HepG2 (cell line): ENCODE results near the gene DNAJC24. TPM values are rescaled to one million over a fixed set of nuclear protein-coding genes. Genes with fewer than 3 reads are reported as not detected.

Experiments
- ADNP ChIP-seq: sonication (generic); formaldehyde crosslinking; IDR thresholded peaks from 2 replicates; pipeline ENCODE4 v1.4.0; 2020; ENCODE audit warnings: missing genetic modification reagents
- CCAR2 ChIP-seq: fragments of 200-400 bp; formaldehyde crosslinking; optimal IDR thresholded peaks from 2 replicates; pipeline ENCODE3; 2018; ENCODE audit warnings: low read depth, mild to moderate bottlenecking, low read length, moderate library complexity
- MAF1 ChIP-seq: sonication (generic); formaldehyde crosslinking; IDR thresholded peaks from 2 replicates; pipeline ENCODE4 v1.5.0; 2020; ENCODE audit warnings: missing genetic modification reagents, borderline replicate concordance
- PAWR ChIP-seq: sonication (generic); formaldehyde crosslinking; IDR thresholded peaks from 2 replicates; pipeline ENCODE4 v1.4.0; 2020; ENCODE audit warnings: missing genetic modification reagents, mild to moderate bottlenecking, borderline replicate concordance
- PHF20 ChIP-seq: sonication (generic); formaldehyde crosslinking; IDR thresholded peaks from 2 replicates; pipeline ENCODE4 v1.5.0; 2020; ENCODE audit warnings: mild to moderate bottlenecking, missing genetic modification reagents
- RAD21 ChIP-seq: fragments of 450-650 bp; formaldehyde crosslinking; IDR thresholded peaks from 2 replicates; pipeline ENCODE4 v1.5.0; 2020; ENCODE audit warnings: mild to moderate bottlenecking
- TBX3 ChIP-seq: fragments of 450-650 bp; IDR thresholded peaks from 2 replicates; pipeline ENCODE4 v1.6.1; 2017; ENCODE audit warnings: antibody characterized with exemption, mild to moderate bottlenecking, inconsistent platforms, borderline replicate concordance
- XBP1 ChIP-seq: sonication (generic); formaldehyde crosslinking; IDR thresholded peaks from 2 replicates; pipeline ENCODE4 v1.5.0; 2020; ENCODE audit warnings: missing genetic modification reagents
- ZBTB7B ChIP-seq: sonication (generic); formaldehyde crosslinking; IDR thresholded peaks from 2 replicates; pipeline ENCODE4 v1.4.0; 2020; ENCODE audit warnings: missing genetic modification reagents
- ZFAT ChIP-seq: sonication (generic); formaldehyde crosslinking; conservative IDR thresholded peaks from 2 replicates; pipeline ENCODE4 v1.8.1; 2023; ENCODE audit warnings: missing genetic modification reagents, inconsistent platforms
- ZNF383 ChIP-seq: sonication (generic); formaldehyde crosslinking; IDR thresholded peaks from 2 replicates; pipeline ENCODE4 v1.4.0; 2020; ENCODE audit warnings: missing genetic modification reagents, mild to moderate bottlenecking, borderline replicate concordance
- ZNF567 ChIP-seq: sonication (generic); formaldehyde crosslinking; IDR thresholded peaks from 2 replicates; pipeline ENCODE4 v1.8.1; 2023; ENCODE audit warnings: mild to moderate bottlenecking, missing genetic modification reagents, borderline replicate concordance
- polyA plus RNA-seq, 8 experiments: library from polyadenylated mRNA; depleted of rRNA in 3 of 8; stranded (reverse) in 7 of 8; unstranded in 1 of 8; fragments of >200 nt; fragmentation: Illumina TruSeq in 4 of 8; extraction: Trizol in 4 of 8; gene quantifications; 2 replicates each; pipeline versions ENCODE4 v1.2.1 to v1.2.3, GENCODE V29; 2011 to 2016; ENCODE audit warnings: low read depth in 4 of 8, missing spikeins in 1 of 8, mixed read lengths in 1 of 8; ENCODE audit not compliant: insufficient read depth in 1 of 8
- total RNA-seq, 5 experiments: library from RNA; depleted of rRNA; stranded (reverse); fragments of >200 nt; fragmentation: Illumina TruSeq; extraction: Trizol; gene quantifications; 2 replicates each; pipeline ENCODE4 v1.2.3, GENCODE V29; 2016; ENCODE audit warnings: low read depth in 1 of 5
- TF ChIP-seq, protein P1 (sequence below): sonication (generic); formaldehyde crosslinking; IDR thresholded peaks from 2 replicates; pipeline ENCODE4 v1.9.0; 2021; ENCODE audit warnings: missing genetic modification reagents, borderline replicate concordance
- TF ChIP-seq, protein P2 (sequence below): sonication (generic); formaldehyde crosslinking; IDR thresholded peaks from 2 replicates; pipeline ENCODE4 v1.8.1; 2023; ENCODE audit warnings: mild to moderate bottlenecking, missing genetic modification reagents, borderline replicate concordance
- TF ChIP-seq, protein P3 (sequence below): IDR thresholded peaks from 2 replicates; pipeline ENCODE4 v1.6.1; 2016; ENCODE audit warnings: low read depth, control low read depth
- TF ChIP-seq, protein P4 (sequence below): sonication (generic); formaldehyde crosslinking; IDR thresholded peaks from 2 replicates; pipeline ENCODE4 v1.4.0; 2020; ENCODE audit warnings: missing genetic modification reagents, borderline replicate concordance
- TF ChIP-seq, protein P5 (sequence below): sonication (generic); formaldehyde crosslinking; IDR thresholded peaks from 2 replicates; pipeline ENCODE4 v1.5.0; 2020; ENCODE audit warnings: mild to moderate bottlenecking, missing genetic modification reagents
- TF ChIP-seq, protein P6 (sequence below): sonication (generic); formaldehyde crosslinking; IDR thresholded peaks from 2 replicates; pipeline ENCODE4 v1.5.1; 2020; ENCODE audit warnings: missing genetic modification reagents, mild to moderate bottlenecking, borderline replicate concordance

Gene DNAJC24
- total and polyA plus RNA-seq, 2 of the 13 experiments (the other 11 are each of a cell fraction or from before 2014, with no cell fraction given), result 10.5 to 13.7 TPM

DNA sequence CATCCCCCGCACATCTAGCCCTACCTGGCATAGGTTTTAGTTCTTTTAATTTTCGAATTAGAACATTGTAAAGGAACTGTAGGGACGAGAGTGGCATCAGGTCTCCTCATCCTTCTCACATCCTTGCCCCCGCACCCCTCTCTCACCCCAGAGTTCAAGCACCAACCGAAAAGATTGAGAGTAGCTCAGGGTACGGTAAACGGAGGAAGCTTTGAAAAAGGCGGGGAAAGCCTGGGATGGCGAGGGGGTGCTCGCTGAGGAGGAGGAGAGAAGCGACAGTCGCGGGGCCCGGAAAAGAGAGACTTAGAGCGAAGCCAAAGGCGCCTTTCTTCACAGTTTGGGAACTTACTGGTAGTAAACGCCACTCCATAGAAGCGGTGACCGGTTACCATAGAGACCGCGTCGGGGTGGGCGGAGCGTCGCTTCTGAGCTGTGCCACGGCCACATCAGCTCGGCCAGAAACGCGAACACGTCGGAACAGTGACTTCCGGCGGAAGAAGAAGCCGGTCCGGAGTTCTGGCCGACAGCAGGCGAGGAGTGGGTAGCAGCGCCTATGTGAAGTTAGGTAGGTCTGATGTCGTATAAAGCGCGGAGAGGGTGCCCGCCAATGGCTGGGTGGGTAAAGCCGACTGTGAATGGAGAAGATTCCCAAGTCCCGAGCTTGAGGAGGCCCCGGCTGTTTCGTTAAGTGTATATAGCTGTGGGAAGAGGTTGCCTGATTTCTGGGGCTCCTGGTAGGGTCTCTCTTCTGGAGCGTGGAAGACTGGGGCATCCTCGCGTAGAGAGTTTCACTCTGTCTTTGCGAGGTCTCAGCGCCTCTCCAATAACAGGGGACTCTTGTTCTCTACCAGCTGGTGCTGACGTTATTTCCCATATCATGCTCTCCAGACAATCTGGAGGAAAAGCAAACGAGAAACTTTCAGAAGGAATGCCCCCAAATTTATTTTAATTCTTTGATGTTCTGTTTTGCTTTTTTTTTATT, at the start of gene DNAJC24, which contains the start of gene DCDC1 (continued):
- TF ChIP-seq ZNF383 (no peak), ADNP (CRISPR knock-in tag) (no peak), ZBTB7B (CRISPR knock-in tag) (peak; percentile 55; the same call in 1 of the 2 replicates), CCAR2 (no peak), ZNF567 (CRISPR knock-in tag) (no peak), MAF1 (no peak), PHF20 (CRISPR knock-in tag) (peak; percentile 93), XBP1 (CRISPR knock-in tag) (no peak), TBX3 (no peak), ZFAT (no peak), PAWR (no peak), RAD21 (0 out of 2 replicates have a peak, but pooled peaks have one; percentile 23)
- TF ChIP-seq, protein P1, sequence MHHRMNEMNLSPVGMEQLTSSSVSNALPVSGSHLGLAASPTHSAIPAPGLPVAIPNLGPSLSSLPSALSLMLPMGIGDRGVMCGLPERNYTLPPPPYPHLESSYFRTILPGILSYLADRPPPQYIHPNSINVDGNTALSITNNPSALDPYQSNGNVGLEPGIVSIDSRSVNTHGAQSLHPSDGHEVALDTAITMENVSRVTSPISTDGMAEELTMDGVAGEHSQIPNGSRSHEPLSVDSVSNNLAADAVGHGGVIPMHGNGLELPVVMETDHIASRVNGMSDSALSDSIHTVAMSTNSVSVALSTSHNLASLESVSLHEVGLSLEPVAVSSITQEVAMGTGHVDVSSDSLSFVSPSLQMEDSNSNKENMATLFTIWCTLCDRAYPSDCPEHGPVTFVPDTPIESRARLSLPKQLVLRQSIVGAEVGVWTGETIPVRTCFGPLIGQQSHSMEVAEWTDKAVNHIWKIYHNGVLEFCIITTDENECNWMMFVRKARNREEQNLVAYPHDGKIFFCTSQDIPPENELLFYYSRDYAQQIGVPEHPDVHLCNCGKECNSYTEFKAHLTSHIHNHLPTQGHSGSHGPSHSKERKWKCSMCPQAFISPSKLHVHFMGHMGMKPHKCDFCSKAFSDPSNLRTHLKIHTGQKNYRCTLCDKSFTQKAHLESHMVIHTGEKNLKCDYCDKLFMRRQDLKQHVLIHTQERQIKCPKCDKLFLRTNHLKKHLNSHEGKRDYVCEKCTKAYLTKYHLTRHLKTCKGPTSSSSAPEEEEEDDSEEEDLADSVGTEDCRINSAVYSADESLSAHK (CRISPR knock-in tag), result no peak
- TF ChIP-seq, protein P2, sequence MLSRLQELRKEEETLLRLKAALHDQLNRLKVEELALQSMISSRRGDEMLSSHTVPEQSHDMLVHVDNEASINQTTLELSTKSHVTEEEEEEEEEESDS (CRISPR knock-in tag), result no peak
- TF ChIP-seq, protein P3, sequence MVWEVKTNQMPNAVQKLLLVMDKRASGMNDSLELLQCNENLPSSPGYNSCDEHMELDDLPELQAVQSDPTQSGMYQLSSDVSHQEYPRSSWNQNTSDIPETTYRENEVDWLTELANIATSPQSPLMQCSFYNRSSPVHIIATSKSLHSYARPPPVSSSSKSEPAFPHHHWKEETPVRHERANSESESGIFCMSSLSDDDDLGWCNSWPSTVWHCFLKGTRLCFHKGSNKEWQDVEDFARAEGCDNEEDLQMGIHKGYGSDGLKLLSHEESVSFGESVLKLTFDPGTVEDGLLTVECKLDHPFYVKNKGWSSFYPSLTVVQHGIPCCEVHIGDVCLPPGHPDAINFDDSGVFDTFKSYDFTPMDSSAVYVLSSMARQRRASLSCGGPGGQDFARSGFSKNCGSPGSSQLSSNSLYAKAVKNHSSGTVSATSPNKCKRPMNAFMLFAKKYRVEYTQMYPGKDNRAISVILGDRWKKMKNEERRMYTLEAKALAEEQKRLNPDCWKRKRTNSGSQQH (CRISPR knock-in tag), result 0 out of 2 replicates have a peak, but pooled peaks have one; percentile 69
- TF ChIP-seq, protein P4, sequence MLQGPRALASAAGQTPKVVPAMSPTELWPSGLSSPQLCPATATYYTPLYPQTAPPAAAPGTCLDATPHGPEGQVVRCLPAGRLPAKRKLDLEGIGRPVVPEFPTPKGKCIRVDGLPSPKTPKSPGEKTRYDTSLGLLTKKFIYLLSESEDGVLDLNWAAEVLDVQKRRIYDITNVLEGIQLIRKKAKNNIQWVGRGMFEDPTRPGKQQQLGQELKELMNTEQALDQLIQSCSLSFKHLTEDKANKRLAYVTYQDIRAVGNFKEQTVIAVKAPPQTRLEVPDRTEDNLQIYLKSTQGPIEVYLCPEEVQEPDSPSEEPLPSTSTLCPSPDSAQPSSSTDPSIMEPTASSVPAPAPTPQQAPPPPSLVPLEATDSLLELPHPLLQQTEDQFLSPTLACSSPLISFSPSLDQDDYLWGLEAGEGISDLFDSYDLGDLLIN (CRISPR knock-in tag), result no peak
- TF ChIP-seq, protein P5, sequence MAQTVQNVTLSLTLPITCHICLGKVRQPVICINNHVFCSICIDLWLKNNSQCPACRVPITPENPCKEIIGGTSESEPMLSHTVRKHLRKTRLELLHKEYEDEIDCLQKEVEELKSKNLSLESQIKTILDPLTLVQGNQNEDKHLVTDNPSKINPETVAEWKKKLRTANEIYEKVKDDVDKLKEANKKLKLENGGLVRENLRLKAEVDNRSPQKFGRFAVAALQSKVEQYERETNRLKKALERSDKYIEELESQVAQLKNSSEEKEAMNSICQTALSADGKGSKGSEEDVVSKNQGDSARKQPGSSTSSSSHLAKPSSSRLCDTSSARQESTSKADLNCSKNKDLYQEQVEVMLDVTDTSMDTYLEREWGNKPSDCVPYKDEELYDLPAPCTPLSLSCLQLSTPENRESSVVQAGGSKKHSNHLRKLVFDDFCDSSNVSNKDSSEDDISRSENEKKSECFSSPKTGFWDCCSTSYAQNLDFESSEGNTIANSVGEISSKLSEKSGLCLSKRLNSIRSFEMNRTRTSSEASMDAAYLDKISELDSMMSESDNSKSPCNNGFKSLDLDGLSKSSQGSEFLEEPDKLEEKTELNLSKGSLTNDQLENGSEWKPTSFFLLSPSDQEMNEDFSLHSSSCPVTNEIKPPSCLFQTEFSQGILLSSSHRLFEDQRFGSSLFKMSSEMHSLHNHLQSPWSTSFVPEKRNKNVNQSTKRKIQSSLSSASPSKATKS (CRISPR knock-in tag), result no peak
- TF ChIP-seq, protein P6, sequence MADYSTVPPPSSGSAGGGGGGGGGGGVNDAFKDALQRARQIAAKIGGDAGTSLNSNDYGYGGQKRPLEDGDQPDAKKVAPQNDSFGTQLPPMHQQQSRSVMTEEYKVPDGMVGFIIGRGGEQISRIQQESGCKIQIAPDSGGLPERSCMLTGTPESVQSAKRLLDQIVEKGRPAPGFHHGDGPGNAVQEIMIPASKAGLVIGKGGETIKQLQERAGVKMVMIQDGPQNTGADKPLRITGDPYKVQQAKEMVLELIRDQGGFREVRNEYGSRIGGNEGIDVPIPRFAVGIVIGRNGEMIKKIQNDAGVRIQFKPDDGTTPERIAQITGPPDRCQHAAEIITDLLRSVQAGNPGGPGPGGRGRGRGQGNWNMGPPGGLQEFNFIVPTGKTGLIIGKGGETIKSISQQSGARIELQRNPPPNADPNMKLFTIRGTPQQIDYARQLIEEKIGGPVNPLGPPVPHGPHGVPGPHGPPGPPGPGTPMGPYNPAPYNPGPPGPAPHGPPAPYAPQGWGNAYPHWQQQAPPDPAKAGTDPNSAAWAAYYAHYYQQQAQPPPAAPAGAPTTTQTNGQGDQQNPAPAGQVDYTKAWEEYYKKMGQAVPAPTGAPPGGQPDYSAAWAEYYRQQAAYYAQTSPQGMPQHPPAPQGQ (CRISPR knock-in tag), result no peak
